Measurements from ENCODE around the gene TMEM239.
A peak's percentile ranks its signal among the peaks of the same experiment; 100 is the strongest.

Gene TMEM239

DNA sequence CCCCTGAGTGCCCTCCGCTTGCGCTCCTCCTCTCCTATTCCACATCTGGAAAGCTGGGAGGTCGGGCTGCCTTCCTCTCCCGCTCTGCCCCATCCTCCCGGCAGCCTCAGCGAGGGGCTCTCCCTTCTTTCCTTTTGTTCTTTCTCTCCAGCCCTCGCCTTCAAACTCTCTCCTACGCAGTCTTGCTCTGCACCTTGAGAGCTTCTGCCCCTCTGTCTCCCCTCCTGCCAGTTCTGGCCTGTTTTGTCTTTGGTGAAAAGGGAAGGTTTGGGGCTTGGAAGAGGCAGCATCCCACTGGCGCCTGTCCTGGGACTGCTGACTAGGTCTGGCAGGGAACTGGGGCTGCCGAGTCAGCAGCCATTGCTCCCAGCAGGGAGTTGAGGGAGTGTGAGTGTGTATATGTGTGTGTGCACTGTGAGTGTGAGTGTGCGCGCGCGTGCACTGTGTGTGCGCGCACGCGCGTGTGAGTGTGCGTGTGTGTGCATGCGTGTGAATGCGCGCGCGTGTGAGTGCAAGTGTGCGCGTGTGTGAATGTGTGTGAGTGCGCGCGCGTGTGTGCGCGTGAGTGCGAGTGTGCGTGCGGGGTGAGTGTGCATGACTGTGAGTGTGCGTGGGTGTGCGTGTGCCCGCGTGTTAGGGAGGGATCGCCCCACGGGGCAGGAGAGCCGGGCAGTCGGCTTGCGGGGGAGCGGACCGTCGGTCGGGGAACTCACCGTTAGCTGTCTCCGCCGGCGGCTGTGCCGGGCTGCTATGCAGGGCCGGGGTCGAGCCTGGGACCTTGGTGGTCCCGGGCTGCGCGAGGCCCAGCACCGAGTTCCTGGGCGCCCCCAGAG is 16.3 kb upstream of the TMEM239 start:
- TF ChIP-seq, protein P1, sequence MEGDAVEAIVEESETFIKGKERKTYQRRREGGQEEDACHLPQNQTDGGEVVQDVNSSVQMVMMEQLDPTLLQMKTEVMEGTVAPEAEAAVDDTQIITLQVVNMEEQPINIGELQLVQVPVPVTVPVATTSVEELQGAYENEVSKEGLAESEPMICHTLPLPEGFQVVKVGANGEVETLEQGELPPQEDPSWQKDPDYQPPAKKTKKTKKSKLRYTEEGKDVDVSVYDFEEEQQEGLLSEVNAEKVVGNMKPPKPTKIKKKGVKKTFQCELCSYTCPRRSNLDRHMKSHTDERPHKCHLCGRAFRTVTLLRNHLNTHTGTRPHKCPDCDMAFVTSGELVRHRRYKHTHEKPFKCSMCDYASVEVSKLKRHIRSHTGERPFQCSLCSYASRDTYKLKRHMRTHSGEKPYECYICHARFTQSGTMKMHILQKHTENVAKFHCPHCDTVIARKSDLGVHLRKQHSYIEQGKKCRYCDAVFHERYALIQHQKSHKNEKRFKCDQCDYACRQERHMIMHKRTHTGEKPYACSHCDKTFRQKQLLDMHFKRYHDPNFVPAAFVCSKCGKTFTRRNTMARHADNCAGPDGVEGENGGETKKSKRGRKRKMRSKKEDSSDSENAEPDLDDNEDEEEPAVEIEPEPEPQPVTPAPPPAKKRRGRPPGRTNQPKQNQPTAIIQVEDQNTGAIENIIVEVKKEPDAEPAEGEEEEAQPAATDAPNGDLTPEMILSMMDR (IDR thresholded peaks at IDR 0.05; ENCODE audit: extremely low read depth, insufficient read depth, missing control alignments): no peak
- in situ Hi-C loops (cut with MboI; ENCODE audit: low pct_unique_long_range_greater_than_20kb, low sequenced_read_pairs, unreplicated experiment): no loop called here
- peak; percentile 59 for DNase-seq (ENCODE audit: low spot score)

DNA sequence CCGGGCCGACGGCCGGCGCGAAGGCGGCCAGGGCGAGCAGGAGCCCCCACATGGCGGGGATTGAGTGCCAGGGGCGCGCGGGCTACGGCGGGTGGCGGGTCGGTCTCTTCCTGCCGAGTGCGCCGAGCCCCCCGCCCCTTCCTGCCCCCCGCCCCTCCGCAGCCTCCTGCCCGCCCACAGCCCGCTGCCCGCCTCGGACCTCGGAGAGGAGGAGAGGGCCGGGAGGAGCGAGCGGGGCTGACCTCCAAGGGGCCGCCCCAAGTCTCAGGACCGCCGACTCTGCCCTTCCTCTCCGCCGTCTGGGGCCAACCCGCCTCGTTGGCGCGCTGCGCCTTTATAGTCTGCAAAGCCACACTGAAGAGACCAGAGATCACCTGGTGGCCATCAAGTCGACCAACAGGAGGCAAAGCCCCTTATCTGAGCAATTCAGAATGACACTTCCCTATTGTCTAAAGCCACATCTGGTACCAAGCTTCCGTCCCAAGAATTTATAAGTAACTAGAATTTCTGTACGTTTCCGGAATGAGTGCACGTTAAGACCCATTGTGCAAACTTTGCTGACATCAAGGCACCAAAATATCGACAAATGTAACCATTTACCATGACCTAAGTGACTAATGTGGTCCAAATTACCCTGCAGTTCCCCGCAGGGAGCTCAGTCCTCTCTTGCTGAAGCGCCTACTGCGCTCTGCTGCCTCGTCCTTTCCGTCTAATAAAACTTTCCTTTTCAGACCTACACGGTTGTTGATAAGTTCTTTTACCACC is 15.5 kb upstream of the TMEM239 start, which contains the start of gene CPXM1:
TSS of gene CPXM1 (minus strand) at position 107 of the 765 bp plus-strand sequence. CDS start at position 52, 55 bp downstream.
- DNase-seq (ENCODE audit: low spot score): peak; percentile 68
- TF ChIP-seq, protein P1 (IDR thresholded peaks at IDR 0.05; ENCODE audit: extremely low read depth, insufficient read depth, missing control alignments): no peak
- in situ Hi-C loops (cut with MboI; ENCODE audit: low pct_unique_long_range_greater_than_20kb, low sequenced_read_pairs, unreplicated experiment): no loop called here

DNA sequence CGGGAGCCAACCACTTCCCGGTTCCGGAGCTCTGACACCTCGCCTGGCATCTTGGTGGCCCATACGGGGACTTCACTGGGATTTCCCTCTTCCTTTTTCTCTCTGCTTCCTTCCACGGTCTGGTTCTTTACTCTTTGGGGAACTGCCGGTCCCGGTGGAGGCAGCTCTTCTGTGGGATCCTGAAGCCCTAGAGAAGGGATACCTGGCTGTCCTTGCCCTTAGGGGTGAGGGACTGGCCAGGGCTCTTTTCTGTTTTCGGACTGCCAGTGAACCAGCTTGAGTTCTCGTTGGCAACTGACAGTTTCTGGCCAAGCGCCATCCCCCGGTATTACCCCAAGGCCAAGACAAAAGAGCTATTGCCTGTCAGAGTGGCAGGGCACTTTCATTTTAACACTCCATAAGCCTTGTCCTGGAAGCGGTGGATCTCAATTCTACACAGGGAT is 14.9 kb upstream of the TMEM239 start:
- TF ChIP-seq, protein P1 (IDR thresholded peaks at IDR 0.05; ENCODE audit: extremely low read depth, insufficient read depth, missing control alignments): no peak
- in situ Hi-C loops (cut with MboI; ENCODE audit: low pct_unique_long_range_greater_than_20kb, low sequenced_read_pairs, unreplicated experiment): no loop called here
- peak; percentile 28 for DNase-seq (ENCODE audit: low spot score)

DNA sequence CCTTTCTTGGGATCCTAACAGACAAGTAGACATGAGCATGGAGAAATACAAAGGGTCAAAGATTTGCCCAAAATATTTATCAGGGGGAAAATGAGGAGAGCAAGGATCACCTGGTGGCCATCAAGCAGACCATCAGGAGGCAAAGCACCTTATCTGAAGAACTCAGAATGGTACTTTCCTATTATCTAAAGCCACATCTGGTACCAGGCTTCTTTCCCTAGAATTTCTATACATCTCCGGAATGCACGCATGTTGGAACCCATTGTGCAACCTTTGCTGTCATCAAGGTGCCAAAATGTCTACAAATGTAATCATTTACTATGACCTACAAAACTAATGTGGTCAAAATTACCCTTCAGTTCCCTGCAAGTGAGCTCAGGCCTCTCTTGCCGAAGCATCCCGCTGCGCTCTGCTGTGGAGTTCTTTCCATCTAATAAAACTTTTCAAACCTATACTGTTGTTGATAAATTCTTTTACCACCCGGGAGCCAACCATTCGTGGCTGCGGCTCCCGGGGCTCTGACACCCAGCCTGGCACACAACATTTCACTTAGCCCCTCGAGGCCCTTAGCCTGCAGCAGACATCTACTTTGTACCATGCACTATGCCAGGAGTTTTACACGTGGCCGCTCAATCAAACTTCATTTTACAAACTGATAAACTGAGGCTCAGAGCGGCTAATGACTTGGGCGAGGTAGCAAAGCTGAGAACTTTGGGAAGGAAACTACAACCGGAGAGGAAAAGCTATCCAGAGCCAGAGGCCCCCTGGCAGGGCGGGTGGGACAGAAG is 11.9 kb upstream of the TMEM239 start:
- TF ChIP-seq, protein P1 (IDR thresholded peaks at IDR 0.05; ENCODE audit: extremely low read depth, insufficient read depth, missing control alignments): no peak
- no peak for DNase-seq (ENCODE audit: low spot score)
- in situ Hi-C loops (cut with MboI; ENCODE audit: low pct_unique_long_range_greater_than_20kb, low sequenced_read_pairs, unreplicated experiment): no loop called here

DNA sequence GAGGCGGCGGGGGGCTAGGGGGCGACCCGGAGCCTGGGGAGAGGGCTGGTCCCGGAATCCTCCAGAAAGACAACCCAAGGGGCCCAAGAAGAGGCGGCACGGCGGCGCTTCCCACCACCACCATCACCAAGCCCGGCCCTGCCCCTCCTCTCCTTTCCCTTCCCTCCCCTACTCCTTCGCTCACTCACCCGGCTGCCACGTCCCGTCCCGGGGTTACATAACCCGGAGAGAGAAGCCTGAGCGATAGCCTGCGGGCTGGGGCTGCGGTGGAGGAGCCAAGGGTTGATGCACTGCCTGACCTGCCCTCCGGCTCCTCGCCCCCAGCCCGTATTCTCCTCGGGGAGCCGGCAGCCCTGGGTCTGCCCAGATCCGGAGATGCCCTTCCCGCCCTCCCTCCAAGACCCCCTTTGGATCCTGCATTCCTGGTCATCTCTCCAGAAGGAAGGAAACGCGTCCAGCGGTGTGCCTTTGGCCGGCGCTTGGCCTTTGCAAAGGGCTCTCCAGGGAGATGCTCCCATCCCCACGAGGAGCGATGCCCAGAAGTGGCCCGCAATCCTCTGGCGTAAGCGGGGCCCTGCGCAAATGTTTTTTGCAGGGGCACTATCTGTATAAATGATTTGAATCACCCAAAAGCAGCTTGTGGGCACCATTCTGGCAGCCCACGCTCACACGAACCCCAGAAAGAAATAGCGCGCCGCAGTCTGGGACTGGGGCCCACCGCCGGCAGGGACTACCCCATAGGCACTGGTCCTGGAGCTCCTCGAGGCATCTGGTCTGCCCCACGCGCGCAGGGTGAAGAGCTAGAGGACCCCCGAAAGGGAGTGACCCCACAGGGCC is 11.1 kb upstream of the TMEM239 start:
- TF ChIP-seq, protein P1 (IDR thresholded peaks at IDR 0.05; ENCODE audit: extremely low read depth, insufficient read depth, missing control alignments): no peak
- in situ Hi-C loops (cut with MboI; ENCODE audit: low pct_unique_long_range_greater_than_20kb, low sequenced_read_pairs, unreplicated experiment): no loop called here
- peak; percentile 20 for DNase-seq (ENCODE audit: low spot score)
